Ovary (tissue), 3 donors: ENCODE results near the gene NT5C2.
"Not testable (repeated sequence)": the region's sequence is repeated elsewhere in the genome, so short reads cannot be mapped to it uniquely, and the experiment has no call there.

Source experiments
- CTCF ChIP-seq, 3 donors: fragments of 450-650 bp in 2 of 3; fragments of 200-600 bp in 1 of 3; IDR thresholded peaks; one replicate each; pipeline versions ENCODE4 v1.5.1 to v1.8.0; 2016 to 2022; ENCODE audit warnings: antibody characterized with exemption in 3 of 3, mild to moderate bottlenecking in 1 of 3
- POLR2A ChIP-seq: fragments of 450-650 bp; IDR thresholded peaks from one replicate; pipeline ENCODE4 v1.6.1; 2017; ENCODE audit warnings: antibody characterized with exemption, mild to moderate bottlenecking, moderate library complexity
- donor health status: DM: no; HTN: no; CAD: no.

- not testable (repeated sequence) for TF ChIP-seq CTCF (IDR thresholded peaks at IDR 0.05); POLR2A
Observed at GRCh38 chr10:103143641-103144040, 49.4 kb downstream of the NT5C2 start.
